HUES48 (cell line): ENCODE data around the gene CPN1.
"Not testable (repeated sequence)": the region's sequence is repeated elsewhere in the genome, so short reads cannot be mapped to it uniquely, and the experiment has no call there.

ENCODE experiments used
- H3K27ac ChIP-seq: one replicate; pipeline ENCODE4 v1.7.0; 2013; ENCODE audit warnings: low read depth, low read length, inconsistent platforms
- H3K27me3 ChIP-seq: 2 replicates; pipeline ENCODE4 v1.6.1; 2013; ENCODE audit warnings: mild to moderate bottlenecking, low read length; ENCODE audit not compliant: control insufficient read depth, insufficient read depth
- H3K36me3 ChIP-seq: 2 replicates; pipeline ENCODE4 v1.6.1; 2013; ENCODE audit warnings: low read length; ENCODE audit not compliant: control insufficient read depth, insufficient read depth
- H3K4me1 ChIP-seq: 2 replicates; pipeline ENCODE4 v1.6.1; 2013; ENCODE audit warnings: mild to moderate bottlenecking, low read length; ENCODE audit not compliant: control insufficient read depth, insufficient read depth
- H3K4me3 ChIP-seq: 2 replicates; pipeline ENCODE4 v1.5.1; 2013; ENCODE audit warnings: mild to moderate bottlenecking, low read depth, low read length
- H3K9ac ChIP-seq: 2 replicates; pipeline ENCODE4 v1.6.1; 2013; ENCODE audit warnings: mild to moderate bottlenecking, low read depth, low read length, moderate library complexity
- H3K9me3 ChIP-seq: 2 replicates; pipeline ENCODE4 v1.6.1; 2013; ENCODE audit warnings: low read length; ENCODE audit not compliant: control insufficient read depth, insufficient read depth

CPN1 gene

DNA sequence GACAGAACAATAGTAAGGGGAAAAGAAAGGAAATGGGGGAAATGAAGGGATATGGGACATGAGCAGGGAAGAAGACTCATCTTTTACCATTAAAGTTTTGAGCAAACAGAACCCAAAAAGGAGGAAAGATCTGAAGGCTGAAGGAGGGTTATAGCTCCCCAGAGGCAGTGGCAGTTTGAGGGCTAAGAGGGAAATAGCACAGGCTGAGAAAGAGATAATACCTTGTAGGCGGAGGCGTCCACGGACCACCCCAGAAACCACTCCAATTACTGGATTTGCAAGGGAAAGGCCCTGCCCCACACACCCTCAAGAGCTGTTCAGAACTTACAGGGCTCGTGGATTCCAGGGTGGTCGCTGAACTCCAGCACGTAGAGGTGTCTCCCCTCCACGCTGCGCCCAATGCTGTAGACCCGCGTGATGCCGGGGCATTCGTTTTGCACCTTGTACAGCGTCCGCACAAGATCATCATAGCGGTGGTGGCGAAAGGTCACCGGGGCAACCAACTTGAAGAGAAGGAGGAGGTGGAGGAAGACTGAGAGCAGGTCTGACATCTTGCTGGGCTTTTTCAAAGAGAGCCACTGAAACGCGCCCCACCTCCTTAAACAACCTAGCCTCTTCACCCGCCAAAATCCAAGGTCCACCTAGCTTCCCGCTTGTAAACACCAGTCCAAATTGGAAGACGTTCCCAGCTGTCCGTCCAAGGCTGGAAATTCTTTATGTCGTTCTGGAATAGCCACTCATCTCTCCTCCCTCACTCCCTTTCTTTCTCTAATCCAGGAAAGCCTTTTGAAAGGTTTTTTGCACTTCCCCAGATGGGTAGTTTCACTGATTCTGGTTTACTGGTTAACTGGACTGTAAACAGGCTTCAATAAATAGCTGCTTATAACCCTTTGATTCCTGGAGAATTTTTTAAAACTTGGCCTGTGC, at the start of gene CPN1:
TSS of gene CPN1 (minus strand) at position 795 of the 927 bp plus-strand sequence. CDS start at position 551, 244 bp downstream.
- Histone ChIP-seq H3K36me3 (no peaks in the 10 kb centered on the region), H3K4me1 (no peaks in the 10 kb centered on the region), H3K9me3 (no peaks in the 10 kb centered on the region), H3K4me3 (no peak within 1 kb of the TSS), H3K9ac (no peak within 1 kb of the TSS), H3K27ac (no peak within 1 kb of the TSS), H3K27me3 (no peaks in the 10 kb centered on the region)

- no peak overlapping the region for H3K9ac ChIP-seq
- H3K27me3 ChIP-seq, result no peaks in the 10 kb centered on the region
- no peaks in the 10 kb centered on the region for H3K36me3 ChIP-seq
- H3K4me1 ChIP-seq, result no peaks in the 10 kb centered on the region
- no peak overlapping the region for H3K4me3 ChIP-seq
- peaks cover 12% of the 10 kb centered on the region; the same call in 1 of the 2 replicates for H3K9me3 ChIP-seq
- H3K27ac ChIP-seq, result no peak overlapping the region
Measured at GRCh38 chr10:100130831-100131230, 49.2 kb upstream of the CPN1 start.

- Histone ChIP-seq H3K4me1 (no peaks in the 10 kb centered on the region), H3K27ac (no peak overlapping the region), H3K4me3 (no peak overlapping the region), H3K27me3 (no peaks in the 10 kb centered on the region), H3K36me3 (no peaks in the 10 kb centered on the region), H3K9me3 (no peaks in the 10 kb centered on the region), H3K9ac (no peak overlapping the region)
Measured at GRCh38 chr10:100129424-100129823, 47.8 kb upstream of the CPN1 start.

GRCh38 chr10:100128951-100129350, 47.3 kb upstream of the CPN1 start:
- no peak overlapping the region for H3K27ac ChIP-seq
- no peaks in the 10 kb centered on the region for H3K36me3 ChIP-seq
- H3K9ac ChIP-seq, result no peak overlapping the region
- no peak overlapping the region for H3K4me3 ChIP-seq
- H3K27me3 ChIP-seq, result no peaks in the 10 kb centered on the region
- H3K9me3 ChIP-seq, result no peaks in the 10 kb centered on the region
- H3K4me1 ChIP-seq, result no peaks in the 10 kb centered on the region

DNA sequence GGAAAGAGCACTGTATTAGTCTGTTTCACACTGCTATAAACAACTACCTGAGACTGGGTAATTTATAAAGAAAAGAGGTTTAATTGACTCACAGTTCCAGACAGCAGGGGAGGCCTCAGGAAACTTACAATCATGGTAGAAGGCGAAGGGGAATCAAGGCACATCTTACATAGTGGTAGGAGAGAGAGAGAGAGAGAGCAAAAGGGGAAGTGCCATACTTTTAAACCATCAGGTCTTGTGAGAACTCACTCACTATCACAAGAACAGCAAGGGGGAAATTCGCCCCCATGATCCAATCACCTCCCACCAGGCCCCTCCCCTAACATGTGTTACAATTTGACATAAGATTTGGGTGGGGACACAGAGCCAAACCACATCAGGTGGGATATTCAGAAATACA, 43.7 kb upstream of the CPN1 start:
- not testable (repeated sequence) for H3K4me3 ChIP-seq

GRCh38 chr10:100124097-100124496, 42.4 kb upstream of the CPN1 start:
- Histone ChIP-seq H3K27me3 (no peaks in the 10 kb centered on the region), H3K9ac (no peak overlapping the region), H3K4me1 (no peaks in the 10 kb centered on the region), H3K4me3 (no peak overlapping the region), H3K27ac (no peak overlapping the region), H3K9me3 (no peaks in the 10 kb centered on the region), H3K36me3 (no peaks in the 10 kb centered on the region)

More for the DNA sequence above, 43.7 kb upstream of the CPN1 start:
- not testable (repeated sequence) for H3K9ac ChIP-seq, H3K4me1 ChIP-seq, H3K36me3 ChIP-seq, H3K27ac ChIP-seq, H3K27me3 ChIP-seq, H3K9me3 ChIP-seq

DNA sequence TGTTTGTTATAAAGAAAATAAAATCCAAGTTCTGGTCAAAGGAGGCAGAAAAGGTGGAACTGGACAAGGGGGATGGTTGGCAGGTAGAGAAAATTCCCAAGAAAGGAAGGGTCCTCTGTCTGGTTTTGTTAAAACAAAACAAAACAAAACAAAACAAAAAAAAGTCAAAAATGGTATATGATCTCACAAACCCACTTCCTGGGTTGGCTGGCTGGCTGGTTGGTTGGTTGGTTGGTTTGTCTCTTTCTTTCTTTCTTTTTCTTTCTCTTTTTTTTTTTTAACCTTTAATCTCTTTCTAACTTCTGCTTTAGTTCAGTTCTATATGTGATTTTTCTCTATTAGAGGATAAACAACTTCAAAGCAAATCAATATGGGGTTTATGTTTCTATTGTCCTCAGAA, 41.1 kb upstream of the CPN1 start:
- H3K9me3 ChIP-seq, result no peaks in the 10 kb centered on the region
- no peaks in the 10 kb centered on the region for H3K4me1 ChIP-seq
- no peaks in the 10 kb centered on the region for H3K27me3 ChIP-seq
- H3K36me3 ChIP-seq, result no peaks in the 10 kb centered on the region
- no peak overlapping the region for H3K9ac ChIP-seq
- H3K27ac ChIP-seq, result no peak overlapping the region
- no peak overlapping the region for H3K4me3 ChIP-seq

- Histone ChIP-seq H3K36me3 (no peaks in the 10 kb centered on the region), H3K27ac (no peak overlapping the region), H3K27me3 (no peaks in the 10 kb centered on the region), H3K9me3 (no peaks in the 10 kb centered on the region), H3K4me1 (no peaks in the 10 kb centered on the region), H3K4me3 (no peak overlapping the region), H3K9ac (no peak overlapping the region)
Measured at GRCh38 chr10:100120550-100120949, 38.9 kb upstream of the CPN1 start.

- no peak overlapping the region for H3K4me3 ChIP-seq
- no peaks in the 10 kb centered on the region for H3K9me3 ChIP-seq
- no peaks in the 10 kb centered on the region for H3K27me3 ChIP-seq
- H3K36me3 ChIP-seq, result no peaks in the 10 kb centered on the region
- no peak overlapping the region for H3K9ac ChIP-seq
- H3K27ac ChIP-seq, result no peak overlapping the region
- no peaks in the 10 kb centered on the region for H3K4me1 ChIP-seq
Measured at GRCh38 chr10:100119726-100120125, 38.1 kb upstream of the CPN1 start.

DNA sequence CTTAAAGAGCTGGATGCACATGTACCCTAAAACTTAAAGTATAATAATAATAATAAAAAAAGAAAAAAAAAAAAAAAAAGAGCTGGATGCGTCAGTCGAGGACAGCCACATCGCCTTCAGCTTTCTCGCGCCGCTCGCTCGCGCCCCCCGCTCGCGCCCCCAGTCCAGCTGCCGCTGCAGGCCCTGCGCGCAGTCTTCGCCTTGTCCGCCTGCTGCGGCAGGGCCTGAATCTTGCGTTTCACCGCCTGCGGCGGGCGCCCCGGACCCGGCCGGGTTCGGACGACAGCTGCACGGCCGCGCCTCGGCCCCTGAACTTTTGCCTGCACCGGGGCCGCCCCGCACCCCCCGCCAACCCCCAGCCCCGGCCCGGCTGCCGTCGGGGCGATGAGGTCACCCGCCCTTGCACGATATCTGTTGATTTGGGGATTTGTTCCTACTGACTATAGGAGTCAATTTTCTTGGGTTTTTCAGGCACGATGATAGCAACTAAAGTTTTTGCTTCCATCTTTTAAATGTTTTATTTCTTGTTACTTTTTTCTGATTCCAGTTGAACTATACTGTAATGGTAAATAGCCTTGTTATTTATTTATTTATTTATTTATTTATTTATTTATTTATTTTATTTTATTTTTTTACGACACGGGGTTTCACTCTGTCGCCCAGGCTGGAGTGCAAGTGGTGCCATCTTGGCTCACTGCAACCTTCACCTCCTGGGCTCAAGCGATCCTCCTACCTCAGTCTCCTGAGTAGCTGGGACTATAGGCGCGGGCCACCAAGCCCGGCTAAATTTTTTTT, 33.5 kb upstream of the CPN1 start:
- Histone ChIP-seq H3K9ac (no peak overlapping the region), H3K36me3 (no peaks in the 10 kb centered on the region), H3K9me3 (no peaks in the 10 kb centered on the region), H3K27ac (no peak overlapping the region), H3K4me1 (no peaks in the 10 kb centered on the region), H3K27me3 (no peaks in the 10 kb centered on the region), H3K4me3 (no peak overlapping the region)

DNA sequence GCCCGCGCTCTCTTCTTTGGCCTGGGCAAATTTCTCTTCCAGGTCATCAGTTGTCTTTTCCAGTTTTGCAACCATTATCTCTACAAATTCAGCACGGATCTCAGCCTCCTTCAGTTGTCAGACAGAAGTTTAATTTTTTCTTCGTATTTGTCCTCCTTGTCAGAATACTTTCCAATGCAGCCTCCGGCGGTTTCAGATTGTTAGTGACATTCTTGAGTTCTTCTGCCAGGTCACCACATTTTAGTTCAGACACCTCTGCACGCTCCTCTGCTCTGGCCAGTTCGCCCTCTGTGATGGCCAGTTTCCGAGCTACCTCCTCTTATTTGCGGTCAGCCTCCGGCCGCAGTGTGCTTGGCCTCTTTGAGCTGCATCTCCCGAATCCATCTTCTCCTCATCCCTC, 32.8 kb upstream of the CPN1 start:
- no peak overlapping the region for H3K4me3 ChIP-seq
- no peak overlapping the region for H3K9ac ChIP-seq
- no peaks in the 10 kb centered on the region for H3K4me1 ChIP-seq
- no peaks in the 10 kb centered on the region for H3K27me3 ChIP-seq
- no peaks in the 10 kb centered on the region for H3K9me3 ChIP-seq
- no peak overlapping the region for H3K27ac ChIP-seq
- H3K36me3 ChIP-seq, result no peaks in the 10 kb centered on the region
